CD8-positive, alpha-beta memory T cell (primary cell): Measurements from ENCODE around the gene RFC3. TPM values are rescaled to one million over a fixed set of nuclear protein-coding genes. Genes with fewer than 3 reads are reported as not detected.
"Not testable (repeated sequence)": the region's sequence is repeated elsewhere in the genome, so short reads cannot be mapped to it uniquely, and the experiment has no call there.

ENCODE experiments used
- CTCF ChIA-PET: fragments of 350-600 bp; sonication (Branson Sonifier 250); formaldehyde crosslinking; loops from one replicate; lab custom pipeline; 2021; ENCODE audit warnings: antibody characterized with exemption; lab: Charles Lee
- POLR2A ChIA-PET: fragments of 350-600 bp; sonication (Branson Sonifier 250); formaldehyde crosslinking; loops from one replicate; lab custom pipeline; 2021; ENCODE audit warnings: antibody characterized with exemption; lab: Charles Lee
- DNase-seq, 5 donors: peaks; one replicate each; pipeline versions ENCODE4 v3.0.0 to v3.0.0-alpha.2; 2020 to 2022; ENCODE audit warnings: mixed read lengths in 1 of 5
- H3K27ac ChIP-seq: one replicate; pipeline ENCODE4 v1.7.0; 2013; ENCODE audit warnings: low read depth, mild to moderate bottlenecking, low read length, moderate library complexity
- H3K27me3 ChIP-seq: 2 replicates; pipeline ENCODE4 v1.7.0; 2013; ENCODE audit warnings: low read length, mild to moderate bottlenecking; ENCODE audit not compliant: insufficient read depth, poor library complexity, severe bottlenecking
- H3K36me3 ChIP-seq: 2 replicates; pipeline ENCODE4 v1.7.0; 2013; ENCODE audit warnings: mild to moderate bottlenecking, low read length, moderate library complexity; ENCODE audit not compliant: insufficient read depth
- H3K4me1 ChIP-seq: 2 replicates; pipeline ENCODE4 v1.7.0; 2013; ENCODE audit warnings: mild to moderate bottlenecking, low read length, moderate library complexity; ENCODE audit not compliant: insufficient read depth
- H3K4me3 ChIP-seq: 2 replicates; pipeline ENCODE4 v1.7.0; 2013; ENCODE audit warnings: mild to moderate bottlenecking, low read length
- H3K9me3 ChIP-seq: 2 replicates; pipeline ENCODE4 v1.7.0; 2013; ENCODE audit warnings: mild to moderate bottlenecking, low read length
- H3K27ac Mint-ChIP-seq, 8 donors: one replicate each; pipeline ENCODE4 v1.8.0; 2020 to 2021; ENCODE audit warnings: mixed read lengths in 8 of 8, mild to moderate bottlenecking in 6 of 8, inconsistent platforms in 3 of 8, moderate library complexity in 3 of 8
- H3K27me3 Mint-ChIP-seq, 2 donors: one replicate each; pipeline ENCODE4 v1.8.0; 2020 to 2021; ENCODE audit warnings: mixed read lengths in 2 of 2, mild to moderate bottlenecking in 1 of 2, moderate library complexity in 1 of 2
- H3K36me3 Mint-ChIP-seq, 3 donors: one replicate each; pipeline ENCODE4 v1.8.0; 2020 to 2021; ENCODE audit warnings: mixed read lengths in 3 of 3, inconsistent platforms in 1 of 3, mild to moderate bottlenecking in 1 of 3
- H3K4me1 Mint-ChIP-seq, 3 donors: one replicate each; pipeline ENCODE4 v1.8.0; 2020 to 2021; ENCODE audit warnings: mixed read lengths in 3 of 3, inconsistent platforms in 1 of 3, mild to moderate bottlenecking in 1 of 3
- H3K4me3 Mint-ChIP-seq, 7 donors: one replicate each; pipeline ENCODE4 v1.8.0; 2020 to 2021; ENCODE audit warnings: mixed read lengths in 7 of 7, mild to moderate bottlenecking in 6 of 7, moderate library complexity in 4 of 7, inconsistent platforms in 2 of 7
- H3K9me3 Mint-ChIP-seq, 5 donors: one replicate each; pipeline ENCODE4 v1.8.0; 2020 to 2022; ENCODE audit warnings: mixed read lengths in 5 of 5, mild to moderate bottlenecking in 3 of 5, moderate library complexity in 2 of 5, inconsistent platforms in 1 of 5
- polyA plus RNA-seq: library from polyadenylated mRNA; unstranded; fragments of 300-500 nt; fragmentation: Illumina TruSeq; gene quantifications from one replicate; pipeline ENCODE4 v1.2.3, GENCODE V29; 2021
- total RNA-seq, 2 experiments: library from RNA; stranded (reverse); gene quantifications; one replicate each; pipeline ENCODE4 v1.2.3, GENCODE V29; 2021

Gene RFC3
- 10 to 100 TPM; 58.0 to 59.2 TPM for total RNA-seq
- polyA plus RNA-seq = 3.4 TPM

- H3K4me3 ChIP-seq = peak within 1 kb of the TSS; percentile 86
- peaks cover 0 to 2% (median 0%) of the 10 kb centered on the region in 5 donors for H3K9me3 Mint-ChIP-seq
- no peaks in the 10 kb centered on the region for H3K27me3 ChIP-seq
- peak; percentile 84 to 93 (median 86) for DNase-seq
- peaks cover 13% of the 10 kb centered on the region for H3K4me1 ChIP-seq
- ChIA-PET CTCF (interaction anchor here (0.5 to 1.7 kb wide), 7 partner anchors 10 to 1423 kb away, joined by 3 to 4 read pairs (median 3); no protein-coding TSS in a partner anchor), POLR2A (interaction anchor here (0.7 to 1.7 kb wide), 2 partner anchors 47 to 275 kb away, joined by 3 to 4 read pairs; no protein-coding TSS in a partner anchor)
- H3K27ac ChIP-seq = peak within 1 kb of the TSS; percentile 64
- H3K4me1 Mint-ChIP-seq = peaks cover 17 to 21% (median 19%) of the 10 kb centered on the region in 3 donors
- H3K27ac Mint-ChIP-seq = peak within 1 kb of the TSS; percentile 84 to 97 (median 94)
- H3K9me3 ChIP-seq = no peaks in the 10 kb centered on the region
- no peaks in the 10 kb centered on the region for H3K36me3 ChIP-seq
- H3K27me3 Mint-ChIP-seq = peaks cover 0 to 4% of the 10 kb centered on the region in 2 donors
- H3K4me3 Mint-ChIP-seq = peak within 1 kb of the TSS; percentile 86 to 98 (median 95)
- H3K36me3 Mint-ChIP-seq = peaks cover 0 to 26% (median 2%) of the 10 kb centered on the region in 3 donors
These were observed at the start of gene RFC3 for GRCh38 chr13:33817901-33818706. TSS of gene RFC3 (plus strand) at chr13:33818149. CDS start at chr13:33818179, 30 bp downstream.

- H3K9me3 Mint-ChIP-seq = no peaks in the 10 kb centered on the region
- DNase-seq = no peak
- no peaks in the 10 kb centered on the region for H3K36me3 Mint-ChIP-seq
- Histone ChIP-seq H3K4me1 (no peaks in the 10 kb centered on the region), H3K27ac (no peak overlapping the region), H3K27me3 (no peaks in the 10 kb centered on the region), H3K4me3 (no peak overlapping the region), H3K9me3 (no peaks in the 10 kb centered on the region), H3K36me3 (no peaks in the 10 kb centered on the region)
- H3K4me1 Mint-ChIP-seq = peaks cover 0 to 3% (median 3%) of the 10 kb centered on the region in 3 donors
- H3K27ac Mint-ChIP-seq = no peak overlapping the region
- ChIA-PET POLR2A (no interaction called here), CTCF (no interaction called here)
- no peak overlapping the region for H3K4me3 Mint-ChIP-seq
- peaks cover 3 to 11% of the 10 kb centered on the region in 2 donors for H3K27me3 Mint-ChIP-seq
These were observed 46.7 kb upstream of the RFC3 start for GRCh38 chr13:33771296-33771695.

GRCh38 chr13:33773790-33774462 lies 44.0 kb upstream of the RFC3 start:
- Histone ChIP-seq H3K36me3 (no peaks in the 10 kb centered on the region), H3K27ac (no peak overlapping the region), H3K27me3 (no peaks in the 10 kb centered on the region), H3K4me1 (no peaks in the 10 kb centered on the region), H3K9me3 (no peaks in the 10 kb centered on the region), H3K4me3 (no peak overlapping the region)
- Mint-ChIP-seq H3K36me3 (no peaks in the 10 kb centered on the region), H3K4me3 (no peak overlapping the region), H3K27ac (no peak overlapping the region), H3K9me3 (no peaks in the 10 kb centered on the region), H3K4me1 (peaks cover 0 to 6% (median 3%) of the 10 kb centered on the region in 3 donors), H3K27me3 (peaks cover 4 to 7% of the 10 kb centered on the region in 2 donors)
- ChIA-PET POLR2A (no interaction called here), CTCF (interaction anchor here (1.0 kb wide), 1 partner anchor 11 kb away, joined by 3 read pairs; no protein-coding TSS in a partner anchor)
- no peak for DNase-seq

GRCh38 chr13:33775339-33776108 lies 42.4 kb upstream of the RFC3 start:
- Histone ChIP-seq H3K9me3 (no peaks in the 10 kb centered on the region), H3K27me3 (no peaks in the 10 kb centered on the region), H3K27ac (no peak overlapping the region), H3K4me1 (no peaks in the 10 kb centered on the region), H3K4me3 (no peak overlapping the region), H3K36me3 (no peaks in the 10 kb centered on the region)
- Mint-ChIP-seq H3K36me3 (no peaks in the 10 kb centered on the region), H3K4me1 (peaks cover 0 to 6% (median 3%) of the 10 kb centered on the region in 3 donors), H3K27ac (no peak overlapping the region), H3K27me3 (peaks cover 4 to 17% of the 10 kb centered on the region in 2 donors), H3K9me3 (no peaks in the 10 kb centered on the region), H3K4me3 (no peak overlapping the region)
- ChIA-PET CTCF (no interaction called here), POLR2A (interaction anchor here (0.5 kb wide), 1 partner anchor 166 kb away, joined by 7 read pairs; no protein-coding TSS in a partner anchor)
- DNase-seq = no peak

GRCh38 chr13:33776239-33776881 lies 41.6 kb upstream of the RFC3 start:
- no peak for DNase-seq
- Histone ChIP-seq H3K4me3 (no peak overlapping the region), H3K36me3 (no peaks in the 10 kb centered on the region), H3K27ac (no peak overlapping the region), H3K9me3 (no peaks in the 10 kb centered on the region), H3K27me3 (no peaks in the 10 kb centered on the region), H3K4me1 (no peaks in the 10 kb centered on the region)
- CTCF ChIA-PET = no interaction called here
- no peak overlapping the region for H3K27ac Mint-ChIP-seq
- no peaks in the 10 kb centered on the region for H3K36me3 Mint-ChIP-seq
- peak overlapping the region in 1 of 7 donors; percentile 24 for H3K4me3 Mint-ChIP-seq
- POLR2A ChIA-PET = interaction anchor here (0.5 kb wide), 1 partner anchor 167 kb away, joined by 7 read pairs; no protein-coding TSS in a partner anchor
- peaks cover 0 to 6% (median 3%) of the 10 kb centered on the region in 3 donors for H3K4me1 Mint-ChIP-seq
- peaks cover 4 to 18% of the 10 kb centered on the region in 2 donors for H3K27me3 Mint-ChIP-seq
- H3K9me3 Mint-ChIP-seq = peaks cover 0 to 2% (median 0%) of the 10 kb centered on the region in 5 donors

GRCh38 chr13:33782631-33783030 lies 35.3 kb upstream of the RFC3 start:
- peaks cover 1 to 4% (median 3%) of the 10 kb centered on the region in 3 donors for H3K36me3 Mint-ChIP-seq
- CTCF ChIA-PET = no interaction called here
- Histone ChIP-seq H3K4me3 (no peak overlapping the region), H3K36me3 (no peaks in the 10 kb centered on the region), H3K9me3 (no peaks in the 10 kb centered on the region), H3K27me3 (no peaks in the 10 kb centered on the region), H3K27ac (no peak overlapping the region), H3K4me1 (peaks cover 7% of the 10 kb centered on the region)
- POLR2A ChIA-PET = no interaction called here
- no peak for DNase-seq
- H3K9me3 Mint-ChIP-seq = peaks cover 0 to 2% (median 0%) of the 10 kb centered on the region in 5 donors
- peaks cover 4 to 29% of the 10 kb centered on the region in 2 donors for H3K27me3 Mint-ChIP-seq
- H3K27ac Mint-ChIP-seq = no peak overlapping the region
- H3K4me1 Mint-ChIP-seq = peaks cover 11 to 18% (median 18%) of the 10 kb centered on the region in 3 donors
- H3K4me3 Mint-ChIP-seq = peak overlapping the region in 1 of 7 donors; percentile 21

- H3K4me3 Mint-ChIP-seq, H3K27me3 ChIP-seq, H3K4me3 ChIP-seq, H3K9me3 ChIP-seq, H3K36me3 Mint-ChIP-seq, H3K9me3 Mint-ChIP-seq, H3K4me1 ChIP-seq, POLR2A ChIA-PET, CTCF ChIA-PET, H3K27ac Mint-ChIP-seq, H3K27ac ChIP-seq, H3K36me3 ChIP-seq, DNase-seq: not testable (repeated sequence)
- Mint-ChIP-seq H3K27me3 (peaks cover 4 to 29% of the 10 kb centered on the region in 2 donors), H3K4me1 (peaks cover 13 to 23% (median 22%) of the 10 kb centered on the region in 3 donors)
These were observed 34.7 kb upstream of the RFC3 start for GRCh38 chr13:33783212-33783611.
